Keratinocyte (primary cell): ENCODE measurements around the gene PEPD. TPM values are rescaled to one million over a fixed set of nuclear protein-coding genes. Genes with fewer than 3 reads are reported as not detected.

ENCODE experiments used
- DNase-seq: peaks from one replicate; pipeline ENCODE4 v3.0.0-alpha.2; 2011; ENCODE audit warnings: low read depth, missing footprints, low spot score
- FAIRE-seq: peaks from 2 replicates; lab custom pipeline; 2011; peaks lifted over from hg19 to GRCh38; lab: Jason Lieb, UNC
- H2AFZ ChIP-seq: 2 replicates; pipeline ENCODE4 v1.6.0; 2012; ENCODE audit warnings: low read length, control low read depth, inconsistent platforms; ENCODE audit not compliant: control insufficient read depth
- H3K27ac ChIP-seq: 2 replicates; pipeline ENCODE4 v1.5.1; 2011; ENCODE audit warnings: low read length; ENCODE audit not compliant: control insufficient read depth, insufficient read depth
- H3K27me3 ChIP-seq: 3 replicates; pipeline ENCODE4 v1.6.0; 2011; ENCODE audit warnings: low read length; ENCODE audit not compliant: control insufficient read depth, insufficient read depth; ENCODE audit errors: extremely low read depth
- H3K36me3 ChIP-seq, 2 experiments: 2 replicates in 1 of 2; 3 replicates in 1 of 2; pipeline ENCODE4 v1.5.1; 2011; ENCODE audit warnings: low read length in 2 of 2, mild to moderate bottlenecking in 1 of 2; ENCODE audit not compliant: control insufficient read depth in 2 of 2, insufficient read depth in 2 of 2; ENCODE audit errors: extremely low read depth in 1 of 2
- H3K4me1 ChIP-seq: 3 replicates; pipeline ENCODE4 v1.5.1; 2011; ENCODE audit warnings: low read length; ENCODE audit not compliant: control insufficient read depth, insufficient read depth; ENCODE audit errors: extremely low read depth
- H3K4me2 ChIP-seq: 3 replicates; pipeline ENCODE4 v1.6.0; 2011; ENCODE audit warnings: low read depth, low read length; ENCODE audit not compliant: control insufficient read depth, insufficient read depth; ENCODE audit errors: extremely low read depth
- H3K4me3 ChIP-seq, 3 experiments: fragments of 200-600 bp in 1 of 3; sonication (generic) in 1 of 3; 2 replicates in 2 of 3; 3 replicates in 1 of 3; pipeline ENCODE4 v1.5.1; 2011 to 2016; ENCODE audit warnings: low read length in 3 of 3, mild to moderate bottlenecking in 3 of 3, control low read depth in 2 of 3, inconsistent platforms in 1 of 3, low read depth in 1 of 3, mixed read lengths in 1 of 3, mixed run types in 1 of 3, moderate library complexity in 1 of 3; ENCODE audit not compliant: control insufficient read depth in 2 of 3, insufficient read depth in 2 of 3; ENCODE audit errors: extremely low read depth in 1 of 3
- H3K79me2 ChIP-seq: 2 replicates; pipeline ENCODE4 v1.6.0; 2012; ENCODE audit warnings: low read length; ENCODE audit not compliant: control insufficient read depth, insufficient read depth
- H3K9ac ChIP-seq: 3 replicates; pipeline ENCODE4 v1.6.0; 2011; ENCODE audit warnings: low read length; ENCODE audit not compliant: control insufficient read depth, insufficient read depth; ENCODE audit errors: extremely low read depth
- H3K9me1 ChIP-seq: 3 replicates; pipeline ENCODE4 v1.6.0; 2011; ENCODE audit warnings: low read length; ENCODE audit not compliant: control insufficient read depth, insufficient read depth; ENCODE audit errors: extremely low read depth
- H3K9me3 ChIP-seq: 2 replicates; pipeline ENCODE4 v1.5.1; 2012; ENCODE audit warnings: low read depth, low read length; ENCODE audit not compliant: control insufficient read depth
- H4K20me1 ChIP-seq: 3 replicates; pipeline ENCODE4 v1.6.0; 2011; ENCODE audit warnings: low read length; ENCODE audit not compliant: control insufficient read depth, insufficient read depth; ENCODE audit errors: extremely low read depth
- CTCF ChIP-seq, 3 experiments: IDR thresholded peaks in 1 of 3; conservative IDR thresholded peaks in 1 of 3; optimal IDR thresholded peaks in 1 of 3; 2 replicates in 2 of 3; 3 replicates in 1 of 3; pipeline versions ENCODE3 to v1.5.1; 2011; ENCODE audit warnings: low read length in 3 of 3, mild to moderate bottlenecking in 3 of 3, moderate library complexity in 2 of 3, control low read depth in 1 of 3, inconsistent platforms in 1 of 3; ENCODE audit not compliant: insufficient read depth in 2 of 3; ENCODE audit errors: extremely low read depth in 1 of 3
- EZH2 ChIP-seq: IDR thresholded peaks from one replicate; pipeline ENCODE4 v1.6.1; 2012; ENCODE audit warnings: inconsistent platforms, mild to moderate bottlenecking, low read length, moderate library complexity
- dilution Hi-C: fragments of 300-500 bp; cut with MboI; formaldehyde crosslinking; loops from one replicate; pipeline ENCODE4 v1.7.0; 2020; ENCODE audit warnings: low sequenced_read_pairs; ENCODE audit not compliant: extremely low pct_ligation_motif_present
- polyA plus RNA-seq, 5 experiments: library from polyadenylated mRNA; depleted of rRNA in 3 of 5; stranded (reverse) in 3 of 5; stranded (forward) in 1 of 5; unstranded in 1 of 5; fragments of >200 nt; gene quantifications; 1 replicate in 1 of 5; 2 replicates in 3 of 5; 3 replicates in 1 of 5; pipeline versions ENCODE4 v1.2.1 to v1.2.3, GENCODE V29; 2011 to 2012; ENCODE audit warnings: missing spikeins in 2 of 5, low read depth in 1 of 5, low replicate concordance in 1 of 5

PEPD gene
- polyA plus RNA-seq, 1 donor (not counting 4 experiments of a cell fraction or from before 2014, with no cell fraction given), result 36.9 TPM

- Histone ChIP-seq H3K9me1 (no peaks in the 10 kb centered on the region), H3K9me3 (no peaks in the 10 kb centered on the region), H3K36me3 (peaks cover 0 to 3% of the 10 kb centered on the region in 2 experiments), H3K4me3 (no peak overlapping the region), H3K79me2 (no peaks in the 10 kb centered on the region), H4K20me1 (no peaks in the 10 kb centered on the region), H3K4me2 (no peak overlapping the region), H2AFZ (no peak overlapping the region), H3K27ac (no peak overlapping the region), H3K27me3 (no peaks in the 10 kb centered on the region), H3K9ac (no peak overlapping the region), H3K4me1 (peaks cover 4% of the 10 kb centered on the region)
- no peak for TF ChIP-seq EZH2
- TF ChIP-seq CTCF (optimal IDR thresholded peaks at IDR 0.05 in 1 of 3, IDR thresholded peaks at IDR 0.05 in 1 of 3, conservative IDR thresholded peaks at IDR 0.05 in 1 of 3; ENCODE audit: extremely low read depth in 1 of 3, insufficient read depth in 2 of 3, low read length in 3 of 3), result no peak
- FAIRE-seq, result no peak
- dilution Hi-C loops, result no loop called here
- DNase-seq, result no peak
These were observed 75.9 kb downstream of the PEPD start for GRCh38 chr19:33445442-33446329.

- dilution Hi-C loops, result no loop called here
These were observed 76.8 kb downstream of the PEPD start for GRCh38 chr19:33444562-33445441.

More at GRCh38 chr19:33444562-33445441, 76.8 kb downstream of the PEPD start:
- H3K27me3 ChIP-seq, result no peaks in the 10 kb centered on the region
- no peak overlapping the region for H3K4me2 ChIP-seq
- no peaks in the 10 kb centered on the region for H3K79me2 ChIP-seq
- H3K9ac ChIP-seq, result no peak overlapping the region
- H3K4me1 ChIP-seq, result peaks cover 4% of the 10 kb centered on the region
- TF ChIP-seq EZH2 (no peak), CTCF (optimal IDR thresholded peaks at IDR 0.05 in 1 of 3, IDR thresholded peaks at IDR 0.05 in 1 of 3, conservative IDR thresholded peaks at IDR 0.05 in 1 of 3; ENCODE audit: extremely low read depth in 1 of 3, insufficient read depth in 2 of 3, low read length in 3 of 3) (no peak)
- FAIRE-seq (no peak), DNase-seq (no peak)
- no peak overlapping the region for H3K4me3 ChIP-seq
- no peaks in the 10 kb centered on the region for H3K9me3 ChIP-seq
- peaks cover 0 to 3% of the 10 kb centered on the region in 2 experiments for H3K36me3 ChIP-seq
- no peaks in the 10 kb centered on the region for H3K9me1 ChIP-seq
- no peaks in the 10 kb centered on the region for H4K20me1 ChIP-seq
- no peak overlapping the region for H3K27ac ChIP-seq
- H2AFZ ChIP-seq, result no peak overlapping the region
